ENCODE measurements around the gene SPATA25. TPM values are rescaled to one million over a fixed set of nuclear protein-coding genes. Genes with fewer than 3 reads are reported as not detected.

Gene SPATA25
- total RNA-seq, 1 experiment from 2014 or later: 5.8 TPM

DNA sequence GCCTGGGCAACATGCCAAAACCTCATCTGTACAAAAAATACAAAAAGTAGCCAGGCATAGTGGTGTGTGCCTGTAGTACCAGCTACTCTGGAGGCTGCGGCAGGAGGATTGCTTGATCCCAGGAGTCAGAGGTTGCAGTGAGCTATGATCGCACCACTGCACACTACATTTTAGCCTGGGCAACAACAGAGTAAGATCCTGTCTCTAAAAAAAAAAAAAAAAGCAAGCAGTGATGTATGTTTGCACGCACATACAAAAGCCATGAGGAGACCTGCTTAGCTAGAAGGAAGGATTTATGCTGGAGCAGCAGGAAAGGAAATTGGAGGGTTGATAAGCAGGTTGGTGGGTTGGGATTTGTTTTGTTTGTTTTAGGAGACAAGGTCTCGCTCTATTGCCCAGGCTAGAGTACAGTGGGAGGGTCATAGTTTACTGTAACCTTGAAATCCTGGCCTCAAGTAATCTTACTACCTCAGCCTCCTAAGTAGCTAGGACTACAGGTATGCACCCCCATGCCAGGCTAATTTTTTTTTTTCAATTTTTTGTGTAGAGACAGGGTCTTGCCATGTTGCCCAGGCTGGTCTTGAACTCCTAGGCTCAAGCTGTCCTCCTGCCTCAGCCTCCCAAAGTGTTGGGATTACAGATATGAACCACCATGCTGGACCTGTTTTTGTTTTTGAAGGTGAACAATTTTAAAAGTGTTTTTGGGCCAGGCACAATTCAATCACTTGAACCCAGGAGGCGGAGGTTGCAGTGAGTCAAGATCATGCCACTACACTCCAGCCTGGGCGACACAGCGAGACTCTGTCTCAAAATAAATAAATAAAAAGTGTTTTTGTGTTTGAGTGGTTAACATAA is 26.0 kb downstream of the SPATA25 start:
- intact Hi-C loops (cut with micrococcal nuclease; ENCODE audit: unreplicated experiment): no loop called here
- Mint-ChIP-seq H3K9me3 (ENCODE audit: low read depth, unreplicated experiment) (peaks cover 3% of the 10 kb centered on the region), H3K27me3 (ENCODE audit: unreplicated experiment) (no peaks in the 10 kb centered on the region), H3K27ac (ENCODE audit: unreplicated experiment) (no peak overlapping the region), H3K36me3 (ENCODE audit: insufficient read depth, unreplicated experiment) (peaks cover 21% of the 10 kb centered on the region), H3K4me3 (ENCODE audit: low read depth, unreplicated experiment) (no peak overlapping the region), H3K4me1 (ENCODE audit: low read depth, unreplicated experiment) (peaks cover 38% of the 10 kb centered on the region)
- CTCF ChIA-PET: no interaction called here
- no TSS peak for BruUV-seq (replicated peaks)
- TF ChIP-seq, protein P1, sequence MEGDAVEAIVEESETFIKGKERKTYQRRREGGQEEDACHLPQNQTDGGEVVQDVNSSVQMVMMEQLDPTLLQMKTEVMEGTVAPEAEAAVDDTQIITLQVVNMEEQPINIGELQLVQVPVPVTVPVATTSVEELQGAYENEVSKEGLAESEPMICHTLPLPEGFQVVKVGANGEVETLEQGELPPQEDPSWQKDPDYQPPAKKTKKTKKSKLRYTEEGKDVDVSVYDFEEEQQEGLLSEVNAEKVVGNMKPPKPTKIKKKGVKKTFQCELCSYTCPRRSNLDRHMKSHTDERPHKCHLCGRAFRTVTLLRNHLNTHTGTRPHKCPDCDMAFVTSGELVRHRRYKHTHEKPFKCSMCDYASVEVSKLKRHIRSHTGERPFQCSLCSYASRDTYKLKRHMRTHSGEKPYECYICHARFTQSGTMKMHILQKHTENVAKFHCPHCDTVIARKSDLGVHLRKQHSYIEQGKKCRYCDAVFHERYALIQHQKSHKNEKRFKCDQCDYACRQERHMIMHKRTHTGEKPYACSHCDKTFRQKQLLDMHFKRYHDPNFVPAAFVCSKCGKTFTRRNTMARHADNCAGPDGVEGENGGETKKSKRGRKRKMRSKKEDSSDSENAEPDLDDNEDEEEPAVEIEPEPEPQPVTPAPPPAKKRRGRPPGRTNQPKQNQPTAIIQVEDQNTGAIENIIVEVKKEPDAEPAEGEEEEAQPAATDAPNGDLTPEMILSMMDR (IDR thresholded peaks at IDR 0.05; ENCODE audit: unreplicated experiment): no peak
- DNase-seq: peak; percentile 30

DNA sequence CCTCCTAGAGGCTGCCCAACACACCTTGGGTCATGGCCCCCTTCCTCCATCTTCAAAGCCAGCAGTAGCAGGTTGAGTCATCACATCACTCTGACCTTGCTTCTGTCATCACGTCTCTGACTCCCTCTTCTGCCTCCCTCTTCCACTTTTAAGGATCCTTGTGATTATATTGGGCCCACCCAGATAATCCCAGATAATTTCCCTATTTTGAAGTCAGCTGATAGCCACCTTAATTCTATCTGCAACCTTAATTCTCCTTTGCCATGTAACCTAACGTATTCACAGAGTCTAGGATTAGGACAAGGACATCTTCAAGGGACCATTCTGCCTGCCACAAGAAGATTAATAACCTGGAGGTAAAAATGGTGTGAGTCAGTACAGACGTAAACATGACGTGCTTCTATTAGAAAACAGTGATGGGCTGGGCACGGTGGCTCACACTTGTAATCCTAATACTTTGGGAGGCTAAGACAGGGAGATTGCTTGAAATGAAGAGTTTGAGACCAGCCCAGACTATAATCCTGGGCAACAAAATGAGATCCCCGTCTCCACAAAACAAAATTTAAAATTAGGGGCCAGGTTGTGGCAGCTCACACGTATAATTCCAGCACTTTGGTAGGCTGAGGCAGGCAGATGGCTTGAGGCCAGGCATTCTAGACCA is 26.7 kb downstream of the SPATA25 start:
- no peak for DNase-seq
- Mint-ChIP-seq H3K27me3 (ENCODE audit: unreplicated experiment) (no peaks in the 10 kb centered on the region), H3K4me3 (ENCODE audit: low read depth, unreplicated experiment) (no peak overlapping the region), H3K9me3 (ENCODE audit: low read depth, unreplicated experiment) (peaks cover 3% of the 10 kb centered on the region), H3K27ac (ENCODE audit: unreplicated experiment) (no peak overlapping the region), H3K4me1 (ENCODE audit: low read depth, unreplicated experiment) (peaks cover 38% of the 10 kb centered on the region), H3K36me3 (ENCODE audit: insufficient read depth, unreplicated experiment) (peaks cover 26% of the 10 kb centered on the region)
- TF ChIP-seq, protein P1 (IDR thresholded peaks at IDR 0.05; ENCODE audit: unreplicated experiment): no peak
- BruUV-seq (replicated peaks): no TSS peak
- CTCF ChIA-PET: no interaction called here
- intact Hi-C loops (cut with micrococcal nuclease; ENCODE audit: unreplicated experiment): no loop called here

DNA sequence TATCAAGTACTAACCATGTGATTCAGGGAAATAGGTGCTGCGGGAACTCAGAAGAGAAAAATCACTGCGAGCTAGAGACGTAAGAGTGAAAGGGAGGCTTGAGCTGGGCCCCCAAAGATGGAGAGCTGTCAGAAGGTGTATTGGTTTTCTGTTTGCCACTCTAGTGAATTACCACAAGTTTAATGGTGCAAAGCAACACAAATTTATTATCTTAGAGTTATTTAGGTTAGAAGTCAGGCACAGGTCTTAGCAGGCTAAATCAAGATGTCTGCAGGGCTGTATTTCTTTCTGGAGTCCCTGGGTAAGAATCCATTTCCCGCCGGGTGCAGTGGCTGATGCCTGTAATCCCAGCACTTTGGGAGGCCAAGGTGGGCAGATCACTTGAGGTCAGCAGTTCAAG is 27.5 kb downstream of the SPATA25 start:
- intact Hi-C loops (cut with micrococcal nuclease; ENCODE audit: unreplicated experiment): no loop called here
- no peak for DNase-seq
- no peak overlapping the region for H3K4me3 Mint-ChIP-seq (ENCODE audit: low read depth, unreplicated experiment)
- H3K9me3 Mint-ChIP-seq (ENCODE audit: low read depth, unreplicated experiment): peaks cover 3% of the 10 kb centered on the region
- CTCF ChIA-PET: no interaction called here
- peaks cover 26% of the 10 kb centered on the region for H3K36me3 Mint-ChIP-seq (ENCODE audit: insufficient read depth, unreplicated experiment)
- BruUV-seq (replicated peaks): no TSS peak
- peaks cover 38% of the 10 kb centered on the region for H3K4me1 Mint-ChIP-seq (ENCODE audit: low read depth, unreplicated experiment)
- H3K27me3 Mint-ChIP-seq (ENCODE audit: unreplicated experiment): no peaks in the 10 kb centered on the region
- TF ChIP-seq, protein P1 (IDR thresholded peaks at IDR 0.05; ENCODE audit: unreplicated experiment): no peak
- H3K27ac Mint-ChIP-seq (ENCODE audit: unreplicated experiment): no peak overlapping the region

DNA sequence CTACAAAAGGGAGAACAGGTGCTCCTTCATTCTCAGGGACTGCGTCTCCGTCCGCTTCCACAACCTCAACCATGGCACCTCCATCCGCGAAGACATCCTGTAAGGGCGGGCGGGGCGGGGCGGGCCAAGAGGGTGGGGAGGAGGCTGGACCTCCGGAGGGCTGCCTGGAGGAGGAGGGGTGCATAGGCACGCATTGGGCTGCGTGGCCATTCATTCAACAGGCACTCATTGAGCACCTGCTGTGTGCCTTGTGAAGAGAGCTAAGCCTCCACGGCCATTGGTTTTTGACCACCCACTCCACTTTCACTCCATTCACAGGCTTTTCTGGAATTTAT is 29.6 kb downstream of the SPATA25 start:
- Mint-ChIP-seq H3K27ac (ENCODE audit: unreplicated experiment) (peak overlapping the region; percentile 79), H3K36me3 (ENCODE audit: insufficient read depth, unreplicated experiment) (peaks cover 26% of the 10 kb centered on the region), H3K4me1 (ENCODE audit: low read depth, unreplicated experiment) (peaks cover 38% of the 10 kb centered on the region), H3K9me3 (ENCODE audit: low read depth, unreplicated experiment) (peaks cover 3% of the 10 kb centered on the region), H3K27me3 (ENCODE audit: unreplicated experiment) (no peaks in the 10 kb centered on the region), H3K4me3 (ENCODE audit: low read depth, unreplicated experiment) (peak overlapping the region; percentile 94)
- CTCF ChIA-PET: interaction anchor here (0.6 kb wide), 1 partner anchor 517 kb away, joined by 3 read pairs; no protein-coding TSS in a partner anchor
- BruUV-seq (replicated peaks): no TSS peak
- no peak for DNase-seq
- intact Hi-C loops (cut with micrococcal nuclease; ENCODE audit: unreplicated experiment): no loop called here
- TF ChIP-seq, protein P1 (IDR thresholded peaks at IDR 0.05; ENCODE audit: unreplicated experiment): no peak

Data from Calu3 (cell line).